Activated naive CD4-positive, alpha-beta T cell treated with anti-CD3 and anti-CD28 coated beads, Interleukin-2, amount 50 U/mL, for 24 hours (primary cell): ENCODE results near the gene DYRK1A.

Experiments used
- H3K27ac Mint-ChIP-seq: one replicate; pipeline ENCODE4 v1.8.0; 2021; ENCODE audit warnings: mild to moderate bottlenecking, mixed read lengths
- H3K27me3 Mint-ChIP-seq: one replicate; pipeline ENCODE4 v1.8.0; 2021; ENCODE audit warnings: mixed read lengths
- H3K36me3 Mint-ChIP-seq: one replicate; pipeline ENCODE4 v1.8.0; 2021; ENCODE audit warnings: mixed read lengths
- H3K4me1 Mint-ChIP-seq: one replicate; pipeline ENCODE4 v1.8.0; 2021; ENCODE audit warnings: mixed read lengths
- H3K4me3 Mint-ChIP-seq: one replicate; pipeline ENCODE4 v1.8.0; 2021; ENCODE audit warnings: mild to moderate bottlenecking, mixed read lengths
- H3K9me3 Mint-ChIP-seq: one replicate; pipeline ENCODE4 v1.8.0; 2021; ENCODE audit warnings: mixed read lengths

The DYRK1A gene

DNA sequence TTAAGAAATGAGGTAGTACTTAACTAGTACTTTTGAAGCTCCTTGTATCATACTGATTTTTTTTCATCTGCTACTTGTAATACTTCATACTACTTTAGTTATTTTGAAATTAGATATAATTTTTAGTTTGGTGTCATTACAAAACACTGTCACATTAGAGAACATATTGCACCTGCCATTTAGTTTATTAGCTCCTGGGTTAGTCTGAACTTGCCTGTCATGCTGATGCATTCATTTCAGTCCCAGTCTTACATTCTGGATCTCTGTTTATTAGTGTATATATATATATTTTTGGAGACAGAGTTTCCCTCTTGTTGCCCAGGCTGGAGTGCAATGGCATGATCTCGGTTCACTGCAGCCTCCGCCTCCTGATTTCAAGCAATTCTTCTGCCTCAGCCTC is 50.3 kb downstream of the DYRK1A start:
- Mint-ChIP-seq H3K27me3 (no peaks in the 10 kb centered on the region), H3K4me3 (no peak overlapping the region), H3K27ac (no peak overlapping the region), H3K9me3 (no peaks in the 10 kb centered on the region), H3K4me1 (peaks cover 86% of the 10 kb centered on the region), H3K36me3 (peaks cover 7% of the 10 kb centered on the region)

GRCh38 chr21:37419228-37419906 is 52.8 kb downstream of the DYRK1A start:
- Mint-ChIP-seq H3K27me3 (no peaks in the 10 kb centered on the region), H3K27ac (peak overlapping the region; percentile 91), H3K9me3 (no peaks in the 10 kb centered on the region), H3K4me3 (peak overlapping the region; percentile 45), H3K4me1 (peaks cover 81% of the 10 kb centered on the region), H3K36me3 (peaks cover 9% of the 10 kb centered on the region)

DNA sequence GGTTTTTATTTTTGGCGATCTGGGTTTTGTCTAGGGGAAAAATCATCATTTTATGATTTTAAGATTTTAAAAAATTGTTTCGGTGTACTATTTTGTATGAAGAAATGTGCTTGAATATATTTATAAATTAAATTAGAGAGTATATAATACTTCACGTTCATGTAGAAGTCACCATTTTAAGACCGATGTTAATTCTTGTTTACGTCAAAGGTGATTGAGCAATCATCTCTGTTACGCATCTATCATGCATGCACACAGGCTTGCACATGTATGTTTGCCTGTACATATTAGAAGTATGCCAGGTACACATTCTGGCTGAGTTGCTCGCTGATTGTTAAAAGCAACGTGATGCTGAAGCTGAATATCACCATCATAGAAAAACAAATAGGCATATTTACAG is 54.7 kb downstream of the DYRK1A start:
- H3K4me3 Mint-ChIP-seq: no peak overlapping the region
- peaks cover 18% of the 10 kb centered on the region for H3K36me3 Mint-ChIP-seq
- H3K27ac Mint-ChIP-seq: no peak overlapping the region
- peaks cover 79% of the 10 kb centered on the region for H3K4me1 Mint-ChIP-seq
- H3K27me3 Mint-ChIP-seq: no peaks in the 10 kb centered on the region
- no peaks in the 10 kb centered on the region for H3K9me3 Mint-ChIP-seq

- Mint-ChIP-seq H3K36me3 (peaks cover 20% of the 10 kb centered on the region), H3K27ac (no peak overlapping the region), H3K9me3 (no peaks in the 10 kb centered on the region), H3K27me3 (no peaks in the 10 kb centered on the region), H3K4me3 (no peak overlapping the region), H3K4me1 (peaks cover 80% of the 10 kb centered on the region)
These were observed 55.8 kb downstream of the DYRK1A start for GRCh38 chr21:37422382-37422781.

GRCh38 chr21:37423103-37423502 is 56.5 kb downstream of the DYRK1A start:
- H3K36me3 Mint-ChIP-seq: peaks cover 22% of the 10 kb centered on the region

DNA sequence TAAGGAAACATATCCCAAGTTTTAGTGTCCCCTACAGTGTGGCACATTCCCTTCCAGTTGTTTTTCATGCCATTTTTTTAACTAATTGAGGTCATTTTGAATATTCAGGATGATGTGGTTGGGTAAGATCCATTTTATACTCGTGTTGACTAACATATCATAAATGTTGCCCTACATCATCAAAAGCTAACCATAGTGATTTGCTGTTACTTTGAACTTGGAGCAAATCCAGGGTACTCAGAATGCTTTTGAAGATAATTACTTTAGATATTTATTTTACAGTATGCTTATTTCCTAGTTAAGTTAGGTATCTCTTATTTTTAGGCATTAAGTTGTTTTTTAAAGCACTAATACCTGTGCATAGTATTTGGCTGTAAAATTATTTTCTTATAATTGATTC is 57.8 kb downstream of the DYRK1A start:
- Mint-ChIP-seq H3K4me1 (peaks cover 78% of the 10 kb centered on the region), H3K4me3 (no peak overlapping the region), H3K27me3 (no peaks in the 10 kb centered on the region), H3K9me3 (no peaks in the 10 kb centered on the region), H3K36me3 (peaks cover 30% of the 10 kb centered on the region), H3K27ac (no peak overlapping the region)

More at GRCh38 chr21:37423103-37423502, 56.5 kb downstream of the DYRK1A start:
- peak overlapping the region; percentile 19 for H3K27ac Mint-ChIP-seq
- no peak overlapping the region for H3K4me3 Mint-ChIP-seq
- peaks cover 78% of the 10 kb centered on the region for H3K4me1 Mint-ChIP-seq
- no peaks in the 10 kb centered on the region for H3K9me3 Mint-ChIP-seq
- no peaks in the 10 kb centered on the region for H3K27me3 Mint-ChIP-seq

DNA sequence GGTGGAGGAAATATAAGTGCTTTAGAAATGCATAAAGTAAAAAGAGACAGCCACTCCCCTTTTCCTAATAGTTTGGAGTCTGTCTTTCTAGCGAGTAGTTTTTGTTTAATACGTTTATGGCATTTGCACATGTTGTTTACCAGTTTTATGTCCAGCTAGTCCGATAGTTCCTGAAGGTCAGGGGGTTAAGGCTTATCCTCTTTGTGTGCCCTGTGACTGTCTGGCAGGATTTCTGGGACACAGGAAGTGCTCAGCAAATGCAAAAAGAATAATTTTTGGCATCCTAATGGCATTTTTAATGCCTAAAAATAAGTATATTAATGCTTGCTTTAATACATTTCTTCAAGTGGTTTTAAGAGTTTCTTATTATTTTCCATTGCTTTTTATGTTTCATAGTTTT is 58.4 kb downstream of the DYRK1A start:
- H3K4me1 Mint-ChIP-seq: peaks cover 79% of the 10 kb centered on the region
- H3K27me3 Mint-ChIP-seq: no peaks in the 10 kb centered on the region
- peaks cover 30% of the 10 kb centered on the region for H3K36me3 Mint-ChIP-seq
- no peak overlapping the region for H3K27ac Mint-ChIP-seq
- no peaks in the 10 kb centered on the region for H3K9me3 Mint-ChIP-seq
- H3K4me3 Mint-ChIP-seq: no peak overlapping the region

- H3K36me3 Mint-ChIP-seq: peaks cover 28% of the 10 kb centered on the region
- no peak overlapping the region for H3K4me3 Mint-ChIP-seq
- H3K27me3 Mint-ChIP-seq: no peaks in the 10 kb centered on the region
- H3K9me3 Mint-ChIP-seq: no peaks in the 10 kb centered on the region
- peak overlapping the region; percentile 84 for H3K27ac Mint-ChIP-seq
- peaks cover 79% of the 10 kb centered on the region for H3K4me1 Mint-ChIP-seq
These were observed 59.1 kb downstream of the DYRK1A start for GRCh38 chr21:37425684-37426083.

DNA sequence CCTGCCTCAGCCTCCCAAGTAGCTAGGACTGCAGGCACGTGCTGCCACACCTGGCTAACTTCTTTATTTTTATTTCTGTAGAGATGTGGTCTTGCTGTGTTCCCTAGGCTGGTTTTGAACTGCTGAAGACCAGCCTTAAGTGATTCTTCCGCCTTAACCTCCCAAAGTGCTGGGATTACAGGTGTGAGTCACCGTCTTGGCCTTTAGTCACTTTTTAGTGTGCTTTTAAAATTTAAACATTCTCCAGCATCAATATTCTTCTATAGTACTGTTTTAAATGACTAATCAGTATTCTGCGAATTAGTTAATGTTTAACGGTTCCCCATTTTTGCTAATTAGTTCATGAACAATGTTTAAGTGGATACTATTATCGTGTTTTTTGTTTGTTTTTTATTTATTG is 60.6 kb downstream of the DYRK1A start:
- Mint-ChIP-seq H3K4me1 (peaks cover 91% of the 10 kb centered on the region), H3K27ac (peak overlapping the region; percentile 74), H3K9me3 (no peaks in the 10 kb centered on the region), H3K27me3 (no peaks in the 10 kb centered on the region), H3K36me3 (peaks cover 29% of the 10 kb centered on the region), H3K4me3 (no peak overlapping the region)

- peaks cover 91% of the 10 kb centered on the region for H3K4me1 Mint-ChIP-seq
- no peaks in the 10 kb centered on the region for H3K27me3 Mint-ChIP-seq
- H3K36me3 Mint-ChIP-seq: peaks cover 28% of the 10 kb centered on the region
- H3K9me3 Mint-ChIP-seq: no peaks in the 10 kb centered on the region
- H3K4me3 Mint-ChIP-seq: no peak overlapping the region
- peak overlapping the region; percentile 83 for H3K27ac Mint-ChIP-seq
These were observed 62.8 kb downstream of the DYRK1A start for GRCh38 chr21:37429356-37429755.

GRCh38 chr21:37430184-37430821 is 63.7 kb downstream of the DYRK1A start:
- Mint-ChIP-seq H3K27ac (peak overlapping the region; percentile 82), H3K27me3 (no peaks in the 10 kb centered on the region), H3K9me3 (no peaks in the 10 kb centered on the region), H3K4me1 (peaks cover 83% of the 10 kb centered on the region), H3K36me3 (peaks cover 27% of the 10 kb centered on the region), H3K4me3 (peak overlapping the region; percentile 56)

- no peaks in the 10 kb centered on the region for H3K9me3 Mint-ChIP-seq
- H3K27me3 Mint-ChIP-seq: no peaks in the 10 kb centered on the region
- peak overlapping the region; percentile 10 for H3K27ac Mint-ChIP-seq
- peak overlapping the region; percentile 56 for H3K4me3 Mint-ChIP-seq
- H3K36me3 Mint-ChIP-seq: peaks cover 19% of the 10 kb centered on the region
- H3K4me1 Mint-ChIP-seq: peaks cover 75% of the 10 kb centered on the region
These were observed 64.7 kb downstream of the DYRK1A start for GRCh38 chr21:37431243-37431642.

- Mint-ChIP-seq H3K27me3 (no peaks in the 10 kb centered on the region), H3K4me3 (no peak overlapping the region), H3K9me3 (no peaks in the 10 kb centered on the region), H3K4me1 (peaks cover 62% of the 10 kb centered on the region), H3K27ac (no peak overlapping the region), H3K36me3 (peaks cover 16% of the 10 kb centered on the region)
These were observed 66.3 kb downstream of the DYRK1A start for GRCh38 chr21:37432710-37433455.

DNA sequence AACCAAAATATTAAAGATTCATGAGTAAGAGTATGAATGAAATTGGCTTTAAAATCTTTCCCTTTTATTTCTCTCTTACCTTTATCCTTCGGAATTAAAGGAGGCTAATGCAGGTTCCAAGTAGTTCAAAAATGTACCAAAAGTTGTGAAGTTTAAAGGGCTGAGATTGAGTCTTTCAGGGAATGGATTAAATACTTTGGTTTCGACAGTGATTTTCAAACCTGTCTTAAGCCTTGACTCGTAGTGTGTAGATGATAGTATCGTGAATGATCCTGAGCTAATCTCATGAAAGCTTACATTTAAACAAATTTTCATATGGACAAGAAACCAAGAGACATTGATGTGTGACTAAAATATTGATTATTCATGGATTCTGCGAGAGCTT is 66.9 kb downstream of the DYRK1A start:
- no peak overlapping the region for H3K4me3 Mint-ChIP-seq
- H3K9me3 Mint-ChIP-seq: no peaks in the 10 kb centered on the region
- H3K36me3 Mint-ChIP-seq: peaks cover 12% of the 10 kb centered on the region
- peak overlapping the region; percentile 72 for H3K27ac Mint-ChIP-seq
- H3K27me3 Mint-ChIP-seq: no peaks in the 10 kb centered on the region
- H3K4me1 Mint-ChIP-seq: peaks cover 57% of the 10 kb centered on the region

DNA sequence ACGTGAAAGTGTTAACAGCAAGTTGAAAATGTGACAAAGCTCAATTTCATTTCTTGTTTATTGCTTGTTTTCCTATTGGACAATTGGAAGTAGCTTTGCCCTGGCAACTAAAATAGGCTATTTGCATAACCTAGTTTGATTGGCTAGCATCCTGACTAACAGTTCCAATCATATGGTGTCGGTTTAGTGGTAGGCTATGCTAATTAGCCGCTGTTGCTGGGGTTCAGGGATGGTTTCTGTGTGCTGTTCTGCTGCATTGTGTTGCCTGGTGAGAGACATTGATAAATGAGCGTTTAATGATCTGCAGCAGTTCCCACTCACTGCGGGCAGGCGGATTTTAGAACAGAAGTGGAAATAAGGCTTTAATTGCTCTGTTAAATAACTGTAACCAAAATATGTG is 68.5 kb downstream of the DYRK1A start:
- Mint-ChIP-seq H3K9me3 (no peaks in the 10 kb centered on the region), H3K4me1 (peaks cover 41% of the 10 kb centered on the region), H3K36me3 (peaks cover 8% of the 10 kb centered on the region), H3K27me3 (no peaks in the 10 kb centered on the region), H3K27ac (no peak overlapping the region), H3K4me3 (no peak overlapping the region)

- Mint-ChIP-seq H3K4me3 (no peak overlapping the region), H3K27ac (no peak overlapping the region), H3K9me3 (no peaks in the 10 kb centered on the region), H3K27me3 (no peaks in the 10 kb centered on the region), H3K4me1 (peaks cover 41% of the 10 kb centered on the region), H3K36me3 (peaks cover 6% of the 10 kb centered on the region)
These were observed 69.1 kb downstream of the DYRK1A start for GRCh38 chr21:37435711-37436110.
